ENCODE results near the gene NMS. TPM values are rescaled to one million over a fixed set of nuclear protein-coding genes. Genes with fewer than 3 reads are reported as not detected.

Gene NMS
- total RNA-seq, 6 experiments from 2014 or later = not detected

DNA sequence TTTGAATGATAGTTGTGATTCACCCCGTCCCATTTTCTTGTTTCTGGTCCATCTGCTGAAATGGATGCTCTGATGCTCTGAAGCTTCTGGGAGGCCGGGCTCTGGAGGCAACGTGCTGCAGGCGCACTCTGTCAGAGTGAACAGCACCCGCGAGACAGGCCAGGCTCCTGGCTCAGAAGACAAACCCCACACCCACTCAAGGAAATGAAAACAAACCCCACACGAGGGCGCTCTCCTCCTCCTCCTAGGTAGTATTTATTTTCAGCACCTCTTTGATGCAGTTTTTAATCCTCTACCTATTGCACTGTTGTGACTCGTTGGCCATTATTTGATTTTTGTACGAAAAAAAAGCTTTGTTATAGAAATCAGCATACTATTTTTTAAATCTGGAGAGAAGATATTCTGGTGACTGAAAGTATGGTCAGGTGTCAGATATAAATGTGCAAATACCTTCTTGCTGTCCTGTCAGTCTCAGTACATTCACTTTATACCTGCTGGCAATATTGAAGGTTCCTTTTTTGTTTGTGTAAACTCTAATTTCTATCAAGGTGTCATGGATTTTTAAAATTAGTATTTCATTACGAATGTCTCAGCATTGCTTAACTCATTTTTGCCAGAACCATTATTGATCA, 42.5 kb upstream of the NMS start:
- Histone ChIP-seq H3K36me3 (no peaks in the 10 kb centered on the region), H3K27me3 (no peaks in the 10 kb centered on the region), H3K27ac (no peak overlapping the region), H3K4me1 (no peaks in the 10 kb centered on the region), H3K9me3 (no peaks in the 10 kb centered on the region), H3K4me3 (no peak overlapping the region)
- intact Hi-C loops (cut with DNase I) = no loop called here
- DNase-seq (no peak), ATAC-seq (peak; percentile 49 to 58 (median 54))
- 25% methylated on average over 9 of the region's 11 CpGs for WGBS (ENCODE audit: insufficient coverage, low coverage, low lambda C conversion rate, missing lambda C conversion rate)
- peak in 3 of 4 donors; percentile 37 to 43 (median 39) for TF ChIP-seq CTCF (IDR thresholded peaks at IDR 0.05)
- TF ChIP-seq POLR2A (IDR thresholded peaks at IDR 0.05) = no peak

DNA sequence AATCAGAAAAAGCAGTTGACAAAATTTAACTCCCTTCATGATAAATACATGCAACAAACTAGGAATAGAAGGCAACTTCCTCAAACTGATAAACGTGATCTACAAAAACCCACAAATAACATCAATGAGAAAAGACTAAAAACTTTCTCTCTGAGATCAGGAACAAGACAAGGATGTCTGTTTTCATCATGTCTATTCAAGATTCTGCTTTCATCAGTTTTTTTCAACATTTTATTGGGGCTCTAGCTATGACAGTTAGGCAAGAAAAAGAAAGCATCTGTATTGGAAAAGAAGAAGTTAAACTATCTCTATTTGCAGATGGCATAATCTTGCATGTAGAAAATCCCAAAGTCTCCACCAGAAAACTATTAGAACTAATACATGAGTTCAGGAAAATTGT, 40.6 kb upstream of the NMS start:
- 39% methylated on average over 1 of the region's 1 CpG for WGBS (ENCODE audit: insufficient coverage, low coverage, low lambda C conversion rate, missing lambda C conversion rate)
- Histone ChIP-seq H3K4me1 (no peaks in the 10 kb centered on the region), H3K4me3 (no peak overlapping the region), H3K9me3 (no peaks in the 10 kb centered on the region), H3K27ac (no peak overlapping the region), H3K27me3 (no peaks in the 10 kb centered on the region), H3K36me3 (no peaks in the 10 kb centered on the region)
- no peak for TF ChIP-seq POLR2A (IDR thresholded peaks at IDR 0.05)
- no peak for TF ChIP-seq CTCF (IDR thresholded peaks at IDR 0.05)
- ATAC-seq (no peak), DNase-seq (no peak)
- intact Hi-C loops (cut with DNase I) = no loop called here

GRCh38 chr2:100437751-100438150, 32.5 kb upstream of the NMS start:
- Histone ChIP-seq H3K9me3 (no peaks in the 10 kb centered on the region), H3K4me1 (no peaks in the 10 kb centered on the region), H3K4me3 (no peak overlapping the region), H3K27ac (no peak overlapping the region), H3K36me3 (no peaks in the 10 kb centered on the region), H3K27me3 (no peaks in the 10 kb centered on the region)
- 53% methylated on average over 8 of the region's 8 CpGs for WGBS (ENCODE audit: insufficient coverage, low coverage, low lambda C conversion rate, missing lambda C conversion rate)
- no peak for DNase-seq
- ATAC-seq = no peak
- TF ChIP-seq POLR2A (IDR thresholded peaks at IDR 0.05) = no peak
- TF ChIP-seq CTCF (IDR thresholded peaks at IDR 0.05) = no peak
- intact Hi-C loops (cut with DNase I) = no loop called here

DNA sequence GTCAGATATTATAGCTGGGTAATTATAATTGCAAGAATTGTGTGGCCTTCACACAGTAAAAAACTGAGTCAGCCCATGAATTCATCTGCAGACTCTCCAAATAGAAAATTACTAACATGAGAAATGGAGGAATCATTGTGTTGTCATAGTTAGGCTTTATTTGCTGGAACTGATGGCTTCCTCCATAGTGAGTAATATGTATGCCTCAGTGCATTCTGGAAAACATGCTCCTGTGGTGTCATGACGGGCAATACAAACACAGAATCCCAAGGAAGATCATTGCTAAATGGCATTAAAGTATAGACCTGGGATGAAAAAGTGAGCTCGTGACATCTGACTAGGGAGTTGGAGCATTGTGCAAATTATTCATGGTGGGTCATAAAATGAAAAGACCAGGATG, 23.6 kb upstream of the NMS start:
- H3K27ac ChIP-seq = no peak overlapping the region
- H3K9me3 ChIP-seq = no peaks in the 10 kb centered on the region
- H3K27me3 ChIP-seq = no peaks in the 10 kb centered on the region
- H3K36me3 ChIP-seq = no peaks in the 10 kb centered on the region
- 54% methylated on average over 2 of the region's 2 CpGs for WGBS (ENCODE audit: insufficient coverage, low coverage, low lambda C conversion rate, missing lambda C conversion rate)
- TF ChIP-seq POLR2A (IDR thresholded peaks at IDR 0.05) (no peak), CTCF (IDR thresholded peaks at IDR 0.05) (no peak)
- intact Hi-C loops (cut with DNase I) = no loop called here
- H3K4me1 ChIP-seq = no peaks in the 10 kb centered on the region
- ATAC-seq = no peak
- no peak overlapping the region for H3K4me3 ChIP-seq
- DNase-seq = no peak

DNA sequence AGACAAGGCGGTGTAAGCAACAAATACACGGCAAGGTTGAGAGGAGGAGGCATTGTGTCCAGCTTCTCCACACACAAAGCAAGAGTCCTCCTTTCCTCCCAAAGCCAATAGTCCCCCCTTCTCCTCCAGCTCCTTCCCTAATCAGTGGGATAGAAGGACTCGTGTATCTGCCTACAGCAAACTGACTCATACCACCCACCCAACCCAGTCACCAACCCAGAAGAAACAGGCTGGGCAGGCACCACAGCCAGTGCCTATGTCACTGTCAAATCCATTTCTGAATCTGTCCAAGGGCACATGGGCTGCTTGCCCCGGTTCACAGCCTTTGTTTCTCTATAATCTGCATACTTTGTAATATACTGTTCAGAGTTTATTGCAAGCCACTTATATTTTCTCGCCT, 19.2 kb upstream of the NMS start:
- ATAC-seq (no peak), DNase-seq (no peak)
- intact Hi-C loops (cut with DNase I) = no loop called here
- Histone ChIP-seq H3K4me3 (no peak overlapping the region), H3K27me3 (no peaks in the 10 kb centered on the region), H3K4me1 (no peaks in the 10 kb centered on the region), H3K9me3 (no peaks in the 10 kb centered on the region), H3K36me3 (no peaks in the 10 kb centered on the region), H3K27ac (no peak overlapping the region)
- no peak for TF ChIP-seq POLR2A (IDR thresholded peaks at IDR 0.05)
- TF ChIP-seq CTCF (IDR thresholded peaks at IDR 0.05) = no peak
- WGBS (ENCODE audit: insufficient coverage, low coverage, low lambda C conversion rate, missing lambda C conversion rate) = 61% methylated on average over 5 of the region's 5 CpGs
